Trophoblast cell (in vitro differentiated cells and primary cell): ENCODE results near the gene CTDSP2.
"Not testable (repeated sequence)": the region's sequence is repeated elsewhere in the genome, so short reads cannot be mapped to it uniquely, and the experiment has no call there.

ENCODE experiments used
- DNase-seq, 2 donors: peaks; one replicate each; pipeline ENCODE4 v3.0.0-alpha.2; 2016
- H2AFZ ChIP-seq: 2 replicates; pipeline ENCODE4 v1.6.1; 2013; ENCODE audit warnings: low read length, moderate library complexity, mild to moderate bottlenecking; ENCODE audit not compliant: insufficient read depth, poor library complexity
- H2AK5ac ChIP-seq: 2 replicates; pipeline ENCODE4 v1.6.1; 2013; ENCODE audit warnings: mild to moderate bottlenecking, low read length
- H2BK120ac ChIP-seq: 2 replicates; pipeline ENCODE4 v1.6.1; 2013; ENCODE audit warnings: low read length, mild to moderate bottlenecking, moderate library complexity; ENCODE audit not compliant: insufficient read depth, poor library complexity
- H2BK12ac ChIP-seq: 2 replicates; pipeline ENCODE4 v1.6.1; 2013; ENCODE audit warnings: mild to moderate bottlenecking, low read length, moderate library complexity
- H2BK5ac ChIP-seq: 2 replicates; pipeline ENCODE4 v1.6.1; 2013; ENCODE audit warnings: low read length, low read depth, moderate library complexity, mild to moderate bottlenecking; ENCODE audit not compliant: poor library complexity
- H3K14ac ChIP-seq: 2 replicates; pipeline ENCODE4 v1.6.1; 2013; ENCODE audit warnings: mild to moderate bottlenecking, low read length
- H3K18ac ChIP-seq: 2 replicates; pipeline ENCODE4 v1.6.1; 2013; ENCODE audit warnings: mild to moderate bottlenecking, low read length
- H3K23ac ChIP-seq: 2 replicates; pipeline ENCODE4 v1.6.1; 2013; ENCODE audit warnings: low read length
- H3K27ac ChIP-seq: 2 replicates; pipeline ENCODE4 v1.5.1; 2013; ENCODE audit warnings: low read depth, mild to moderate bottlenecking, inconsistent platforms, low read length, moderate library complexity
- H3K27me3 ChIP-seq: 2 replicates; pipeline ENCODE4 v1.6.1; 2013; ENCODE audit warnings: inconsistent platforms, mild to moderate bottlenecking, low read length, moderate library complexity; ENCODE audit not compliant: insufficient read depth
- H3K36me3 ChIP-seq, 2 experiments: 1 replicate in 1 of 2; 2 replicates in 1 of 2; pipeline ENCODE4 v1.6.1; 2013; ENCODE audit warnings: low read length in 2 of 2, mild to moderate bottlenecking in 2 of 2, moderate library complexity in 1 of 2; ENCODE audit not compliant: insufficient read depth in 2 of 2, control insufficient read depth in 1 of 2
- H3K4ac ChIP-seq: 2 replicates; pipeline ENCODE4 v1.6.1; 2013; ENCODE audit warnings: low read depth, mild to moderate bottlenecking, low read length, moderate library complexity
- H3K4me1 ChIP-seq, 2 experiments: 1 replicate in 1 of 2; 2 replicates in 1 of 2; pipeline ENCODE4 v1.6.1; 2013; ENCODE audit warnings: low read length in 2 of 2, mild to moderate bottlenecking in 2 of 2, moderate library complexity in 1 of 2; ENCODE audit not compliant: insufficient read depth in 2 of 2, control insufficient read depth in 1 of 2
- H3K4me2 ChIP-seq: 2 replicates; pipeline ENCODE4 v1.6.1; 2013; ENCODE audit warnings: inconsistent platforms, mild to moderate bottlenecking, low read length, moderate library complexity
- H3K4me3 ChIP-seq: 2 replicates; pipeline ENCODE4 v1.5.1; 2013; ENCODE audit warnings: mild to moderate bottlenecking, low read depth, low read length, inconsistent platforms
- H3K79me1 ChIP-seq: one replicate; pipeline ENCODE4 v1.6.1; 2013; ENCODE audit warnings: low read length
- H3K79me2 ChIP-seq: 2 replicates; pipeline ENCODE4 v1.6.1; 2013; ENCODE audit warnings: low read length, mild to moderate bottlenecking; ENCODE audit not compliant: control insufficient read depth, insufficient read depth, poor library complexity
- H3K9ac ChIP-seq: 2 replicates; pipeline ENCODE4 v1.6.1; 2013; ENCODE audit warnings: mild to moderate bottlenecking, low read length
- H3K9me3 ChIP-seq: 2 replicates; pipeline ENCODE4 v1.6.1; 2013; ENCODE audit warnings: low read depth, mild to moderate bottlenecking, control low read depth, inconsistent platforms, low read length; ENCODE audit not compliant: insufficient read depth
- H4K12ac ChIP-seq: 2 replicates; pipeline ENCODE4 v1.6.1; 2013; ENCODE audit warnings: low read depth, mild to moderate bottlenecking, low read length, moderate library complexity
- H4K8ac ChIP-seq: 2 replicates; pipeline ENCODE4 v1.6.1; 2013; ENCODE audit warnings: low read depth, mild to moderate bottlenecking, low read length, moderate library complexity
- H4K91ac ChIP-seq: one replicate; pipeline ENCODE4 v1.6.1; 2013; ENCODE audit warnings: low read depth, mild to moderate bottlenecking, low read length, moderate library complexity
- WGBS: extraction: QIAGEN DNeasy Blood & Tissue Kit; methylation state at CpG from one replicate; pipeline ENCODE4 v1.1.7; 2013; ENCODE audit warnings: missing lambda C conversion rate; ENCODE audit not compliant: insufficient read length, insufficient coverage; ENCODE audit errors: extremely low coverage; 5-methylcytosine and 5-hydroxymethylcytosine counted together

CTDSP2 gene

GRCh38 chr12:57776247-57776587 lies 70.3 kb downstream of the CTDSP2 start:
- no peak overlapping the region for H3K23ac ChIP-seq
- DNase-seq: no peak
- H2AK5ac ChIP-seq: no peak overlapping the region
- H2AFZ ChIP-seq: no peak overlapping the region
- no peak overlapping the region for H3K27ac ChIP-seq
- H3K18ac ChIP-seq: no peak overlapping the region
- peaks cover 2 to 4% of the 10 kb centered on the region in 2 experiments for H3K4me1 ChIP-seq
- no peaks in the 10 kb centered on the region for H3K36me3 ChIP-seq
- no peak overlapping the region for H2BK120ac ChIP-seq
- H3K79me2 ChIP-seq: peaks cover 7% of the 10 kb centered on the region
- no peak overlapping the region for H4K12ac ChIP-seq
- no peak overlapping the region for H3K4me2 ChIP-seq
- H4K8ac ChIP-seq: no peak overlapping the region
- WGBS: no CpG with 5 or more reads among the region's 2 CpGs
- H4K91ac ChIP-seq: no peak overlapping the region
- no peaks in the 10 kb centered on the region for H3K27me3 ChIP-seq
- H2BK12ac ChIP-seq: no peak overlapping the region
- no peak overlapping the region for H3K4me3 ChIP-seq
- no peaks in the 10 kb centered on the region for H3K9me3 ChIP-seq
- H2BK5ac ChIP-seq: no peak overlapping the region
- H3K9ac ChIP-seq: no peak overlapping the region
- no peak overlapping the region for H3K4ac ChIP-seq
- no peak overlapping the region for H3K14ac ChIP-seq
- peaks cover 11% of the 10 kb centered on the region for H3K79me1 ChIP-seq

GRCh38 chr12:57775563-57776246 lies 70.8 kb downstream of the CTDSP2 start:
- H3K79me1 ChIP-seq: peaks cover 11% of the 10 kb centered on the region
- no peaks in the 10 kb centered on the region for H3K9me3 ChIP-seq
- no peak overlapping the region for H2BK120ac ChIP-seq
- H4K8ac ChIP-seq: no peak overlapping the region
- H4K12ac ChIP-seq: no peak overlapping the region
- H3K4ac ChIP-seq: no peak overlapping the region
- no peak overlapping the region for H3K23ac ChIP-seq
- no peak overlapping the region for H3K9ac ChIP-seq
- no peak for DNase-seq
- H3K14ac ChIP-seq: no peak overlapping the region
- no peak overlapping the region for H2AK5ac ChIP-seq
- H3K18ac ChIP-seq: no peak overlapping the region
- peaks cover 2 to 8% of the 10 kb centered on the region in 2 experiments for H3K4me1 ChIP-seq
- H3K79me2 ChIP-seq: peaks cover 7% of the 10 kb centered on the region
- H3K27me3 ChIP-seq: no peaks in the 10 kb centered on the region
- WGBS: no CpG with 5 or more reads among the region's 4 CpGs
- no peak overlapping the region for H2BK12ac ChIP-seq
- H3K27ac ChIP-seq: no peak overlapping the region
- H3K36me3 ChIP-seq: peaks cover 0 to 2% of the 10 kb centered on the region in 2 experiments
- no peak overlapping the region for H2BK5ac ChIP-seq
- no peak overlapping the region for H2AFZ ChIP-seq
- H4K91ac ChIP-seq: no peak overlapping the region
- no peak overlapping the region for H3K4me3 ChIP-seq
- no peak overlapping the region for H3K4me2 ChIP-seq

GRCh38 chr12:57775044-57775443 lies 71.5 kb downstream of the CTDSP2 start:
- Histone ChIP-seq H3K79me2 (peaks cover 7% of the 10 kb centered on the region), H4K8ac (no peak overlapping the region), H2BK5ac (no peak overlapping the region), H2BK12ac (no peak overlapping the region), H3K14ac (no peak overlapping the region), H3K9ac (no peak overlapping the region), H3K27ac (no peak overlapping the region), H3K4ac (no peak overlapping the region), H2AFZ (no peak overlapping the region), H3K27me3 (no peaks in the 10 kb centered on the region), H3K4me3 (no peak overlapping the region), H4K91ac (no peak overlapping the region), H4K12ac (no peak overlapping the region), H3K36me3 (peaks cover 0 to 4% of the 10 kb centered on the region in 2 experiments), H3K18ac (no peak overlapping the region), H3K4me2 (no peak overlapping the region), H3K9me3 (no peaks in the 10 kb centered on the region), H2AK5ac (no peak overlapping the region), H3K4me1 (peaks cover 2 to 8% of the 10 kb centered on the region in 2 experiments), H3K23ac (no peak overlapping the region), H3K79me1 (peaks cover 11% of the 10 kb centered on the region), H2BK120ac (no peak overlapping the region)
- WGBS: no CpG with 5 or more reads among the region's 3 CpGs
- DNase-seq: no peak

- not testable (repeated sequence) for H3K4ac ChIP-seq, H2BK5ac ChIP-seq, H3K23ac ChIP-seq, H3K27me3 ChIP-seq, H4K12ac ChIP-seq, H3K4me1 ChIP-seq, H4K8ac ChIP-seq, H3K14ac ChIP-seq, H2BK12ac ChIP-seq, H3K9ac ChIP-seq, H3K27ac ChIP-seq, H4K91ac ChIP-seq, H2AFZ ChIP-seq, H3K79me2 ChIP-seq, H3K4me3 ChIP-seq, H3K18ac ChIP-seq, H2AK5ac ChIP-seq, H3K9me3 ChIP-seq, H2BK120ac ChIP-seq, DNase-seq, H3K4me2 ChIP-seq, H3K36me3 ChIP-seq
- H3K79me1 ChIP-seq: peaks cover 11% of the 10 kb centered on the region
- no CpG with 5 or more reads among the region's 11 CpGs for WGBS
Measured at GRCh38 chr12:57774634-57775033, 71.9 kb downstream of the CTDSP2 start.
